Activated CD8-positive, alpha-beta T cell treated with anti-CD3 and anti-CD28 coated beads for 36 hours (primary cell): ENCODE measurements around the gene SEC22C. TPM values are rescaled to one million over a fixed set of nuclear protein-coding genes. Genes with fewer than 3 reads are reported as not detected.

Experiments used
- ATAC-seq: fragments of 200-7000 bp; cut with Tn5 transposase; one replicate; pipeline ENCODE4 v1.10.0; 2021; ENCODE audit warnings: mild to moderate bottlenecking, moderate library complexity
- CTCF ChIA-PET: fragments of 350-600 bp; sonication (Branson Sonifier 250); formaldehyde crosslinking; loops from one replicate; lab custom pipeline; 2021; ENCODE audit warnings: antibody characterized with exemption; lab: Charles Lee
- POLR2A ChIA-PET: fragments of 350-600 bp; sonication (Branson Sonifier 250); formaldehyde crosslinking; loops from one replicate; lab custom pipeline; 2021; ENCODE audit warnings: antibody characterized with exemption; lab: Charles Lee
- DNase-seq: peaks from one replicate; pipeline ENCODE4 v3.0.0-alpha.2; 2020
- H3K27ac Mint-ChIP-seq: one replicate; pipeline ENCODE4 v1.8.0; 2021; ENCODE audit warnings: mild to moderate bottlenecking, mixed read lengths
- H3K27me3 Mint-ChIP-seq: one replicate; pipeline ENCODE4 v1.8.0; 2021; ENCODE audit warnings: mixed read lengths
- H3K36me3 Mint-ChIP-seq: one replicate; pipeline ENCODE4 v1.8.0; 2021; ENCODE audit warnings: low read depth, mixed read lengths
- H3K4me1 Mint-ChIP-seq: one replicate; pipeline ENCODE4 v1.8.0; 2021; ENCODE audit warnings: low read depth, mixed read lengths
- H3K4me3 Mint-ChIP-seq: one replicate; pipeline ENCODE4 v1.8.0; 2021; ENCODE audit warnings: mild to moderate bottlenecking, moderate library complexity, mixed read lengths
- H3K9me3 Mint-ChIP-seq: one replicate; pipeline ENCODE4 v1.8.0; 2021; ENCODE audit warnings: mixed read lengths
- CTCF ChIP-seq: fragments of 200-600 bp; IDR thresholded peaks from one replicate; pipeline ENCODE4 v1.8.0; 2022; ENCODE audit warnings: antibody characterized with exemption, mild to moderate bottlenecking
- intact Hi-C: fragments of 100-400 bp; cut with micrococcal nuclease; formaldehyde crosslinking; loops from one replicate; pipeline ENCODE4 v1.10.0; 2022
- total RNA-seq, 2 experiments: library from RNA; stranded (reverse); gene quantifications; one replicate each; pipeline ENCODE4 v1.2.3, GENCODE V29; 2021

The SEC22C gene
- total RNA-seq, 2 experiments from 2014 or later: 35.0 to 35.7 TPM

- ChIA-PET POLR2A (interaction anchor here (2.6 kb wide), 1 partner anchor 14 kb away, joined by 11 read pairs; no protein-coding TSS in a partner anchor), CTCF (interaction anchor here (0.6 to 4.8 kb wide), 5 partner anchors 10 to 48 kb away, joined by 3 to 111 read pairs (median 22); no protein-coding TSS in a partner anchor)
- intact Hi-C loops: loop anchor here (5.0 kb wide), 1 partner anchor 37 kb away; no protein-coding TSS in a partner anchor
- Mint-ChIP-seq H3K4me3 (no peak overlapping the region), H3K36me3 (no peaks in the 10 kb centered on the region), H3K9me3 (no peaks in the 10 kb centered on the region), H3K27ac (no peak overlapping the region), H3K4me1 (peaks cover 24% of the 10 kb centered on the region), H3K27me3 (peaks cover 13% of the 10 kb centered on the region)
- no peak for TF ChIP-seq CTCF
- DNase-seq: no peak
- no peak for ATAC-seq
Observed at GRCh38 chr3:42500091-42500490, 81.7 kb downstream of the SEC22C start.

GRCh38 chr3:42499478-42499871, 82.3 kb downstream of the SEC22C start:
- POLR2A ChIA-PET: no interaction called here
- no peaks in the 10 kb centered on the region for H3K36me3 Mint-ChIP-seq
- DNase-seq: no peak
- peaks cover 13% of the 10 kb centered on the region for H3K27me3 Mint-ChIP-seq
- H3K4me3 Mint-ChIP-seq: no peak overlapping the region
- intact Hi-C loops: no loop called here
- peaks cover 24% of the 10 kb centered on the region for H3K4me1 Mint-ChIP-seq
- H3K27ac Mint-ChIP-seq: no peak overlapping the region
- ATAC-seq: no peak
- no peaks in the 10 kb centered on the region for H3K9me3 Mint-ChIP-seq
- CTCF ChIA-PET: no interaction called here
- no peak for TF ChIP-seq CTCF

- Mint-ChIP-seq H3K4me1 (peaks cover 20% of the 10 kb centered on the region), H3K27ac (no peak overlapping the region), H3K9me3 (no peaks in the 10 kb centered on the region), H3K36me3 (no peaks in the 10 kb centered on the region), H3K27me3 (peaks cover 13% of the 10 kb centered on the region), H3K4me3 (no peak overlapping the region)
- intact Hi-C loops: no loop called here
- DNase-seq (peak; percentile 17), ATAC-seq (no peak)
- no peak for TF ChIP-seq CTCF
- ChIA-PET POLR2A (no interaction called here), CTCF (interaction anchor here (1.1 kb wide), 1 partner anchor 48 kb away, joined by 6 read pairs; no protein-coding TSS in a partner anchor)
Observed at GRCh38 chr3:42498791-42499477, 82.8 kb downstream of the SEC22C start.

- Mint-ChIP-seq H3K27ac (no peak overlapping the region), H3K9me3 (no peaks in the 10 kb centered on the region), H3K4me1 (peaks cover 11% of the 10 kb centered on the region), H3K36me3 (no peaks in the 10 kb centered on the region), H3K27me3 (peaks cover 13% of the 10 kb centered on the region), H3K4me3 (no peak overlapping the region)
- intact Hi-C loops: no loop called here
- TF ChIP-seq CTCF: no peak
- DNase-seq: no peak
- ATAC-seq: no peak
- ChIA-PET POLR2A (no interaction called here), CTCF (interaction anchor here (1.1 to 1.5 kb wide), 4 partner anchors 22 to 49 kb away, joined by 3 to 6 read pairs (median 4); no protein-coding TSS in a partner anchor)
Observed at GRCh38 chr3:42498034-42498433, 83.7 kb downstream of the SEC22C start.

Other genes with a start within 250 kb of the SEC22C start
- gene LYZL4, start 171.4 kb downstream of the SEC22C start, total RNA-seq: not detected
- 1 to 10 TPM; 8.5 to 9.0 TPM for gene VIPR1, start 79.3 kb downstream of the SEC22C start, total RNA-seq
- gene SS18L2, start 8.9 kb upstream of the SEC22C start, total RNA-seq: 10 to 100 TPM; 56.9 to 59.6 TPM
- gene NKTR, start 18.7 kb upstream of the SEC22C start, total RNA-seq: 10 to 100 TPM; 63.4 to 65.9 TPM
- gene ZBTB47, start 71.7 kb upstream of the SEC22C start, total RNA-seq: under 1 TPM; 0.43 to 0.45 TPM
- gene KLHL40, start 103.6 kb upstream of the SEC22C start, total RNA-seq: not detected
- gene HHATL, start 120.8 kb upstream of the SEC22C start, total RNA-seq: not detected
- under 1 TPM in 1 of 2 experiments, not detected in 1; 0.29 TPM for gene CCDC13, start 191.3 kb upstream of the SEC22C start, total RNA-seq
- gene HIGD1A, start 222.5 kb upstream of the SEC22C start, total RNA-seq: 10 to 100 TPM; 58.4 to 60.5 TPM
- gene ACKR2, start 227.5 kb upstream of the SEC22C start, total RNA-seq: 1 to 10 TPM; 1.2 to 1.4 TPM